ENCODE data around the gene PMEPA1.

GRCh38 chr20:57603120-57603519, 106.7 kb downstream of the PMEPA1 start:
- no peak for TF ChIP-seq EZH2phosphoT487 (IDR thresholded peaks at IDR 0.05; ENCODE audit: borderline replicate concordance, low read length)
- TF ChIP-seq, protein P1, sequence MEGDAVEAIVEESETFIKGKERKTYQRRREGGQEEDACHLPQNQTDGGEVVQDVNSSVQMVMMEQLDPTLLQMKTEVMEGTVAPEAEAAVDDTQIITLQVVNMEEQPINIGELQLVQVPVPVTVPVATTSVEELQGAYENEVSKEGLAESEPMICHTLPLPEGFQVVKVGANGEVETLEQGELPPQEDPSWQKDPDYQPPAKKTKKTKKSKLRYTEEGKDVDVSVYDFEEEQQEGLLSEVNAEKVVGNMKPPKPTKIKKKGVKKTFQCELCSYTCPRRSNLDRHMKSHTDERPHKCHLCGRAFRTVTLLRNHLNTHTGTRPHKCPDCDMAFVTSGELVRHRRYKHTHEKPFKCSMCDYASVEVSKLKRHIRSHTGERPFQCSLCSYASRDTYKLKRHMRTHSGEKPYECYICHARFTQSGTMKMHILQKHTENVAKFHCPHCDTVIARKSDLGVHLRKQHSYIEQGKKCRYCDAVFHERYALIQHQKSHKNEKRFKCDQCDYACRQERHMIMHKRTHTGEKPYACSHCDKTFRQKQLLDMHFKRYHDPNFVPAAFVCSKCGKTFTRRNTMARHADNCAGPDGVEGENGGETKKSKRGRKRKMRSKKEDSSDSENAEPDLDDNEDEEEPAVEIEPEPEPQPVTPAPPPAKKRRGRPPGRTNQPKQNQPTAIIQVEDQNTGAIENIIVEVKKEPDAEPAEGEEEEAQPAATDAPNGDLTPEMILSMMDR (IDR thresholded peaks at IDR 0.05; ENCODE audit: low read depth, low read length, poor library complexity, severe bottlenecking), result no peak
